GM18868 (cell line): ENCODE results near the gene TUBB4B.

Experiments
- ATAC-seq: cut with Tn5 transposase; IDR thresholded peaks from one replicate; pipeline ENCODE4 v1.9.1; 2021; ENCODE audit warnings: mild to moderate bottlenecking, moderate library complexity; ENCODE audit not compliant: unreplicated experiment

TUBB4B gene

GRCh38 chr9:137286975-137287383, 45.9 kb downstream of the TUBB4B start:
- ATAC-seq, result no peak

DNA sequence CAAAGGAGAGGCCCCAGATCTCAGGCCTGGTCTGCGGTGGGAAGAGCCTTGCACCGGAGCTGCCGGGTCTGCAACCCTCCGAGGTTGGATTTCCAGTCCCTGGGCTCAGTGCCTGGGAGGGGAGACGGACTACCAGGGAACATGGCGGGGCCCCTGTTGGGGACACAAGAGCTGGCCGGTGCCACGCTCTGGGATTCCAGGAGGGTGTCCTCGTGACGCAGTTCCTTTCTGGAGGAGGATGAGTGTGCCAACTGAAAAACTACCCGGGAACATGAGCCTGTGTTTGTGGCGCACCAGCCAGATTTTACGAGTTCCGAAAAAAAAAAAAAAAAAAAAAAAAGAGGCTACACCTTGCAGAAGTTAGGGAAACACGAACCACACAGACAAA, 52.0 kb downstream of the TUBB4B start:
- no peak for ATAC-seq
